DMS79 (cell line): Measurements from ENCODE around the gene SEC23B.
A peak's percentile ranks its signal among the peaks of the same experiment; 100 is the strongest.
"Not testable (repeated sequence)": the region's sequence is repeated elsewhere in the genome, so short reads cannot be mapped to it uniquely, and the experiment has no call there.

Source experiments
- DNase-seq: peaks from one replicate; lab custom pipeline; 2025; lab: John Stamatoyannopoulos, UW

SEC23B gene

DNA sequence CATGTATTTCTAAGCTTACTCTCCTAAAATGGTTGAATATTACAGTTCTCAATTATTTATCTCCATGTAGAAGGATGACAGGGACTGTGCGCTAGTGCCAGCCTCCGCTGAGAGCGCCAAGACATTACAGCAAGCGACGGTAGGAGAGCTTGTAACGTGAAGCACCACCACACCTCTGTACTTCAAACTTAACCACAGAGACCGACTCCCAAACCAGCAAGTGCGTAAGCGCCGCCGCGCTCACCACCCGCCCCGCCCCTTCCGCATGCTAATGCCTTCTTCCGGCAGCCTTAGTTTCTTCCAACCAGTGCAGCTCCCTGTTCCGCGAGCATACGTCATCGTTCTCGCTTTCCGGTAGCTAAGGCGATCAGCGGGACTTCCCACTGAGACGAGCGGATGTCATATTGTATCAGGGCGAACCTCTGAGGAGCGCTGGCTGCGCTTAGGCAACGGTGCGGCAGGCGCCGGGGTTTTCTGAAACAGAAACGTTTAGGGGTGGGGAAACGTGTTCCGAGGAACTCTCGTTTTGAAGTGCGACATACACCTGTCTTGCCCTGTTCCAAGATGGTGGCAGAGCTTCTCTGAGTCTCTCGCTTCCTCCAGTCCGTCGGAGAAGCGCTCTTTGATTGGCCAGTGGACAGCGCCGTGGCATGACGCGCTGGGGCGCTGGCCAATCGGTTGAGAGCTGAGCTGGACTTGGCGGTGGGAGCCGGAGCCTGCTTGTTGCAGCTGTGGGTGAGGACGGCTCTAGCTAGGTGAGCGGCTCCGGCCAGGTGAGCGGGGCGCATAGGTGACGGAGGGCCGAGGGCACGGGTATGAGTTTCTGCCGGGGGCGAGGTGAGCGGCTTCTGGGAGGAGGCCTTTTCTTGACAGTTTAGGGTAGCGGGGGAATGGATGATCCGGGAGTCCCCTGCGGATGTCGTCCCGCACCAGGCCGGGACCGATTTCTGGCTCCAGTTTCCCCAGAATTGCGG lies at the start of gene SEC23B:
Gene SEC23B, plus strand, starts transcription at position 723 of the 974 bp plus-strand sequence. CDS start 2,896 bp downstream, outside the sequence.
- DNase-seq, result peak; percentile 96

DNA sequence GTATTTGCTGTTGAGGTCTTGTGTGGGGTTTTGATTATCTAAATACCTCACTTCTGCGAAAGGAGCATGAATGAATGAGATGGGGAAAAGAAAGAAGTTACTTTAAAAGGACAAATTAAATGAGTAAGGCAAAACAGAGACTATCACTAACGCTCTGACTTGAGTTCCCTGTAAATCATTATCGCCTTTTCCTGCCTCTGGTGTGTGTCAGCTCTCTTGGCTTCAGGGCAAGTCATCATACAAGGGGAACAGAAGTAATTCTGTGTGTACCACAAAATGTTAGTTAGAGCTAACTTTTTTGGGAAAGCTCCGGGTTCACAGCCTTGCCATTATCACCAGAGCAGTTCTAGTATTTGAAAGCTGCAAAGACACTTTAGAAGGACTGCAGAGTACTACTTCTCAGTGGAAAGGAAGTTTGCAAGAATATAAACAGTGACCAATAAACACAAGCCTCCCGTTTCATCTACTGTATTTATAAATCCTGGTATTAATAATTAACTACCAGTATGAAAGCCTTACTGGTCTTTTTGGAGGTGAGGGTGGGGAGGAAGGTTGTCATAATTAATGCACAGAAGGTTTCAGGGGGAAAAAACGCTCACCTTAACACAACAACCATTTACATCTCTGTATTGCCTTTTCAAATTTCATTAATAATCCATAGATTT lies 42.1 kb upstream of the SEC23B start:
- no peak for DNase-seq

DNA sequence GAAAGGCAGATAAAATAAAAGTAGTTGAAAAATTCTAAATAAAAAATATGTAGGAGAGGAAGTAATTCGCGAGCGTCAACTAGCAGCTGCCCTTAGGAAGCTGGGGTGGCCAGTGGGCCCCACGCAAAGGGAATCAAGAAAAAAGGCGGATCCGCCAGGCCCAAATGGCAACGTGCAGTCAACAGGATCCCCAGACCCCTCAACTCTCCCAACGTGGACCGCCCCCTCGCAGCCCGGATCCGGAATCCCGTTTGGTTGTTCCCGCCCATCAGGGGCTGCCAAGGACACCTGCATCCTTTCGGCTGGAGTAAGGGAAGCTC lies 41.2 kb upstream of the SEC23B start:
- no peak for DNase-seq

DNA sequence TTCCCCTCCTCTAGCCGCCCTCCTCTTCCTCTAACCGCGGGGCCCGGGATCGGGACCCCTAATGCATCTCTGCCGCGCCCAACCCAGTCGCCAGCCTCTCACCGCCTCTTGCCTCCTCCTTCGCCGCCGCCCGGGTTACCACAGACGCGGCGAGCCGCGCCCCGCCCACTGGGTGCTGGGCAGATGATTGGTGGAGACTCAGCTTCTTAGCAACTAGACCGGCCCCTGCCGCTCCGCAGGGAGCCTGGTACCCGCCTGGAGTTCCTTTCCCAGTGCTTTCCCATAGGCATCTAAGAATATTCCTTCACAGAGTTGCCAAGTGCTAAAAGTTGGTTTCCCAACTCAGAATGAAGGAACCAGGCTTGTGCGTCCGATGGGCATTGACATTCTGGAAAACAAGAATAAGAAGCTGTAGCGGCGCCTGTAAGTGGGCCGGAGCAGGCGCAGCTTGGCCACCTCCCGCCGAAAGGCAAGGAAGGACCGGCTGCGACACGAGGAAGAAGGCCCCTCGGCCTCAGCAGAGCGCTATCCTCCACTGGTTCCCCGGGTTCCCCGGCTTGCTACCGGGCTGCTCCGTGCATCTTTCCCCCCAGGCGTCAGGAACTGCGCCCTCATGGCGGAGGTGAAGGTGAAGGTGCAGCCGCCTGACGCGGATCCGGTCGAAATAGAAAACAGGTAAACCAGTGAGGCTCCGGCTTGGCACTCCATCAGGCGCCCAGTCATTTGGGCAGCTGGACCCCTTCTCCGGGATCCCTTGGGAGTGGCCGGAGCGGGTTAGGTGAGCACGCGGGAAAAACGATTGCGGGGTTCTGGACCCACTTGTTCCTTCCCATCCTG lies 40.6 kb upstream of the SEC23B start, which contains the start of the genes DZANK1 and POLR3F:
Gene DZANK1, minus strand, starts transcription at position 137 of the 837 bp plus-strand sequence. CDS start 1,672 bp downstream, outside the sequence.
Gene POLR3F, plus strand, starts transcription at position 497 of the 837 bp plus-strand sequence. Its CDS starts 117 bp downstream, at position 614.
- peak; percentile 84 for DNase-seq

DNA sequence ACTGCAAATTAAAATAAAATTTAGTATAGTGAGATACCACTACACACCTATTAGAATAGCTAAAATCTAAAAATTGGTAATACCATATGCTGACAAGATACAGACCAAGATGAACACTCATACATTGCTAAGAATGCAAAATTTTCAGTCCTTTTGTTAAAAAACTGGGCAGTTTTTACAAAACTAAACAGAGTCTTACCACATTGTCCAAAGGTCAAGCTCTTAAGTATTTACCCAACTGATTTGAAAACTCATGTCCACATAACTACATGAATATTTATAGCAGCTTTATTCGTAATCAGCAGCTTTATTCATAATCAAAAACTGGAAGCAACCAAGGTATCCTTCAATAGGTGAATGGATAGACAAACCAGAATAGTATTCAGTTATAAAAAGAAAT lies 30.5 kb upstream of the SEC23B start:
- DNase-seq, result no peak

DNA sequence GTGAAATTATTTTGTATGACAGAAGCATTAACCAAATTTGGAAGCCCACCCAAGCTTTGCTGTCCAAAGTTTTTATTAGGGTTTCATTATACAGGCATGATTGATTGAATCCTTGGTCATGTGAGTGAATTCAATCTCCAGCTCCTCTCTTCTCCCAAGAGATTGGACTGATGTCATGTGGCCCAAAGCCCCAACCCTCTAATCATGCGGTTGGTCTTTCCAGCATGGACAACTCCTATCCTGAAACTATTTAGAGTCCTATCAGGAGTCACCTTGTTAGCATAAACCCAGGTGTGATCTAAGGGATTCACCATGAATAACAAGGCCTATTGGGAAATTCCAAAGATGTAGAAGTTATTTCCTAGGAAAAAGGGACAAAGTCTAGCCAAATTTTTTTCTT lies 29.9 kb upstream of the SEC23B start:
- no peak for DNase-seq

DNA sequence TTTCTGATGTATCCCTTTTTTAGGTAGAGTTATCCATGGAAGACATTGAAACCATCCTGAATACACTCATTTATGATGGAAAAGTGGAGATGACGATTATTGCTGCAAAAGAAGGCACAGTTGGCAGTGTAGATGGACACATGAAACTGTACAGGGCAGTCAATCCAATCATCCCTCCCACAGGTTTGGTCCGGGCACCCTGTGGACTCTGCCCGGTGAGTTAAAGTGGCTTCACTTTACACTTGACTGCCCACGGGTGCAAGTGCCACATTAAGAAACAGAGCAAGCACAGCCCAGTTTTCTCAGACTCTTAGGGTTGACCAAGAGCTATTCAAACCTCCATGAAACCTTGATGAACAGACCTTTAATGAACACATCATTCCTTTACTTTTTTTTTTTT lies 26.1 kb upstream of the SEC23B start:
- DNase-seq, result no peak

DNA sequence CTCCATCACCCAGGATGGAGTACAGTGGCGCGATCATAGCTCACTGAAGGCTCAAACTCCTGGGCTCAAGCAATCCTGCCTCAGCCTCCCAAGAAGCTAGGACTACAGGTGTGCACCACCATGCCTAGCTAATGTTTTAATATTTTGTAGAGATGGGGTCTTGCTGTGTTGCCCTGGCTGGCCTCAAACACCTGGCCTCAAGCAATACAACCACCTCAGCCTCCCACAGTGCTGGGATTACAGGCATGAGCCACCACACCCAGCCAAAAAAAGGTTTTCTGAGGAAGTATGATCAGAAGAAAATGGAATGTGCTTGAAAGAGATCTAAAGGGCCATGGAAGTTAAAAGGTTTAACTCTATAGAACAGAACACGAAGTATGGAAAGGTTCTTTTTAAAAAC lies 19.4 kb upstream of the SEC23B start:
- DNase-seq, result no peak

DNA sequence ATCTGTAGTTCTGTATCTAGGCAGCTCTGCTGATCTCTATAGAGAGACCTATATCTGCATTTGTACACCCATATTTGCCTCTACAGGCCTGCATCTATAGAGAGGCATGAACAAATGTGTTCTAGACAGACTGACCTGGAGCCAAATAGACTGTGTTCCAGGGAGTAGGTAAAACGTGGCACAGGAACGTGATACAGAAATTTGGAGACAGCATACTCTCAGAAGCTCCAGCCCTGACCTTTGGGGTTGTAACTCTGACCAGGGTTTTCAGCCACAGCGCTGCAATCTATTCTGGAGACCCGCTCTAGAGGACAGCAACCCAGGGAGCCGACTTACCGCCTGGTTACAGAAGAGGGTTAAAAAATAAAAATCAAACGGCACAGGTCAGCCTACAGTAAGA lies 11.7 kb upstream of the SEC23B start:
- no peak for DNase-seq

DNA sequence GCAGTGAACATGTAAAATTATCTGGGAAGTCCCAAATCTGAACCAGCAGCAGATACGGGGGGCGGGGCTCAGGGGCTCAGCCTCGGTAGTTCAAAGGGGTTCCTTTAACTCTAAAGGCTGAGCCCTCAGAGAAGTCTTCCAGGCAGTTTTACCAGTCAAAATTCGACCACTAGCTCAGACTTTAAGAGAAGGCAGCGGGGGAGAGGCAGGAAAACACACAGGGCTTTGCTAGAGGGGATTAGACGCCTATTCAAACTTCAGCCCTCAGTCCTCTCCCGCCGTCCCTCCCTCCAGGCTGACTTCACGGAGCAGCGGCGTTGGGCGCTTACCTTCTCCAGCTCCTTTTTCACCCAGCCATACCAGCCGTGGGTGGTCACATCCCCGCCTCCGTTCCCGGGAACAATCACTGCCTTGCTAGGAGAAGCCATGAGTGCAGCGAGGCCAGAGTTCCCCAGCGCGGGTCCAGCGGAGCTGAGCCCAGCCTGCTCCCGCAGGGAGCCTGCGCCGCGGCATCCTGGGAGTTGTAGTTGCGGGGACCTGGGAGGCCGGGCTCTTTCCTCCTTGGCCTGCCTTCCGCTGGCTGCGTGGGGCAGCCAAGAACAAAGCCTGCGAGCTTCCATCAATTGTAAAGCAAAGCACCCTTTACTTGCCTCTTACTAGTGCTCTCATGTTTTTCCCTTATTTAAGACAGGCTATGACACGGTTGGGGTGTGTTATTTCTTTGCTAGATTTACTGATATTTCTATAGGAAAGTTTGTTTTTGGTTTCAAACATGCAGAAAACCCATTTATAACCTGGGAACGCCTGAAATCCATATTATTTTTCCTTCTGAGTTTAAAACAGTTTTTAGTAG lies 10.8 kb upstream of the SEC23B start, which contains the start of gene RBBP9:
Gene RBBP9, minus strand, starts transcription at position 486 of the 853 bp plus-strand sequence. Its CDS starts 58 bp downstream, at position 428.
- DNase-seq, result peak; percentile 71

DNA sequence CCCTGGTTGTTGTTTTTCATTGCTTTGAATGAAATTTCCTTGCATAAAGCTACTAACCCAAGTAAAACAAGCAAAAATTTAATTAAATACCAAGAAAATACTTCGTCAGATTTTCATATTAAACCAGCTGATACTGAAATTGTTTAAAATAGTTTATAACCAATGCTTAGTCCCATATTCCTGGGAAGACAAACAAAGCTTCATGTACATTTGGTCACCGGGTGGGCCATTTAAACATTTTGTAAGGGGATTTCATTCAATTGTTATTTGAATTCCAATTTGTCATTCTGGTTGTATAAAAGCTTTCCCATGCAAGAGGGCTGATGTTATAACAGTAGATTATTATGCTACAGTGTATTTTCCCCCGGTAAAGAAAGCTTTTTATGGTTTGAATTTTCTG lies 10.1 kb upstream of the SEC23B start:
- no peak for DNase-seq

DNA sequence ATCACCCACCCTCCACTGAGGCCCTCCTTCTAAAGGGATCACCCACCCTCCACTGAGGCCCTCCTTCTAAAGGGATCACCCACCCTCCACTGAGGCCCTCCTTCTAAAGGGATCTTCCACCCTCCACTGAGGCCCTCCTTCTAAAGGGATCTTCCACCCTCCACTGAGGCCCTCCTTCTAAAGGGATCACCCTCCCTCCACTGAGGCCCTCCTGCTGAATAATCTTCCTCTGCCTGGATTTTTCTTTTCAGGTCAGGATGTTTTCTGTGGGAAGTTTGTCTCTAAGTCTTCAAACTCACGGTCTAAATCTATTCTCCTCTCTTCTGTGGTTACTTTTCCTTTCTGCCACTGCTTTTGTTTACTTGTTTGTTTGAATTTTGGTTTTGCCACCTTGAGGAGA lies 6.1 kb upstream of the SEC23B start:
- not testable (repeated sequence) for DNase-seq

DNA sequence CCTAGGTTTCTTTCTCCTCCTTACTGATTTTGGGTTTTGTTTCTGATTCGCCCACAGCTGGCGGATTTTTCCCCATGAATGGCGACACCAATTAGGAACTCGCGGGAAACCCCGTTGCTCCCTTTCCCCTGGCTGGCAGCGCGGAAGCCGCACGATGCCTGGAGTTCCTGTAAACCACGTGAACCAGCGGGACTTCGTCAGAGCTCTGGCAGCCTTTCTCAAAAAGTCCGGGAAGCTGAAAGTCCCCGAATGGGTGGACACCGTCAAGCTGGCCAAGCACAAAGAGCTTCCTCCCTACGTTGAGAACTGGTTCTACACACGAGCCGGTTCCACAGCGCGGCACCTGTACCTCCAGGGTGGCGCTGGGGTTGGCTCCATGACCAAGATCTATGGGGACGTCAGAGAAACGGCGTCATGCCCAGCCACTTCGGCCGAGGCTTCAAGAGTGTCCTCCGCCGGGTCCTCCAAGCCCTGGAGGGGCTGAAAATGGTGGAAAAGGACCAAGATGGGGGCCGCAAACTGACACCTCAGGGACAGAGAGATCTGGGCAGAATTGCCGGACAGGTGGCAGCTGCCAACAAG lies 3.2 kb upstream of the SEC23B start:
- no peak for DNase-seq

DNA sequence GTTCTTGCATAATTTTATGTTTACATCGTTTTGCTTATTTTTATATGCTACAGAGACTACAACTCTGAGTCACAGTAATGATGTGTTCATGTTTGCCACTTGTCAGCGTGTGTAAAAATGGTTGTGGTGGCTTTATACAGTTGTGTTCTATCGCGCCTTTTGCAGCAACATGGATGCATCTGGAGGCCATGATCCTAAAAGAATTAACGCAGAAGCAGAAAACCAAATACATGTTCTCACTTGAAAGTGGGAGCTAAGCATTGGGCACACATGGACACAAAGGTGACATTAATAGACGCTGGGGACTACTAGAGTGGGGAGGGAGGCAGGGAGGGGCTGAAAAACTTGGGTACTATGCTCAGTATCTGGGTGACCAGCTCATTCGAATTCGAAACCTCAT lies 996 bp upstream of the SEC23B start:
- peak; percentile 42 for DNase-seq

DNA sequence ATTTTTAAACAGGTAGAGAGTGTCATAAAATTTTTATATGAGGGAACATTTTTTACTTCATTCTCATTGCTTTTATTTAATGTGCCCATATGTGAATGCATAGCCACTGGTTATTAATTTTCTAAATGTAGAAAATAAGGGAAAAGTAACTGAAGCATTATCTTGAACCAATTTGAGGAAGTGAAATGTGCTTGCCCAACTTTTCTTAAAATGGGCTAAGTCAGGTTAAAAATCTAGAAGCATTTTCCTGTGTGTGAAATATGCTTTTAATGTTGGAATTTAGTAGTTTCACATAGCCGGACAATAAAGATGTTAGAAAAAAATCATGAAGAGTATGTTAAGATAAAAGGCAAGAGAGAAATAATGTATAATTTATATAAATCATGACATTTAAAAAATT lies 3.8 kb downstream of the SEC23B start:
- DNase-seq, result no peak

DNA sequence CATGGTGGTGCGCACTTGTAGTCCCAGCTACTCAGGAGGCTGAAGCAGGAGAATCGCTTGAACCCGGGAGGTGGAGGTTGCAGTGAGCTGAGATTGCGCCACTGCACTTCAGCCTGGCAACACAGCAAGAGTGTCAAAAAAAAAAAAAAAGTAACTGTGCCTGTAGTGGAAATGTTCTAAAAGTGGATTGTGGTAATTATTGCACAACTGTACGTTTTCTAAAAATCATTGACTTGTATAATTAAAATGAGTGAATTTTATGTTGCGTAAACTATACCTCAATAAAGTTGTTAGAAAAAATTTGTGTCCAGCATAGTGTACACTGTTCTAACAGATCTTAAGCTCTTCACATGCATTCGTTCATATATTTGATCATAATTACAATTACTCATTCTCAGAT lies 5.5 kb downstream of the SEC23B start:
- DNase-seq, result no peak

DNA sequence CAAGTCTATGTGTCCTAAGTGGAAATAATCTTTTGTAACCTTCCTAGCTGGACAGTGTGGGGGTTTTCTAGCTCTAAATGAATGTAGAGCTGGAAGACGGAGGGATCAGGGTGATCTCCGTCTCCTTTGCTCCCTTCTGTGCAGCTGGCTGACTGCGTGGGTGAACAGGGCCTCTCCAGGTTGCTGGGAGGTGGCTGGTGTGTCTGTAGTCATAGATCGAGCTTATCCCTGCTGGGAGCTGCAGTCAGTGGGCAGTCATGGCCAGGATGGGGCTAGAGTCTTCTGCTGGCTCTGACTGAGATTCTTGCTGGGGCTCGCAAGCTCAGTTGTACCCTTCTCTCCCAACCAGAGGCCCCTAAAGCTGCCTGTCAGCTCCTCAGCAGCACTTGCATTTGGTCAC lies 6.4 kb downstream of the SEC23B start:
- DNase-seq, result no peak

DNA sequence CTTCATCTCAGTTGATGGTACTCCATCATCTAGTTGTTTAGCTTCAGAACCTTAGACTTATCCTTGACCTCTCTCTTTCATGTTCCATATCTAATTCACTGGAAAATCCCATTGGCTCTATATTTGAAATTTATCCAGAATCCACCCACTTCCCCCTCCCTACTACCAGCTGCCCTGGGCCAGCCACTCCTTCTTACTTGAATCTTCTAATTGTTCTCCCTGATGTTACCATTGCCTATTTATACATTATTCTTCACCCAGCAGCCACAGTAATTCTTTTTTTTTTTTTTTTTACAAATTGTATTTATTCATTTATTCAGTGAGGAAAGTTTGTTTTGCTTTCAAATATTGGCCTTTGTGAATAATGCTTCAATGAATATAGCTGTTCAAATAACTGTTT lies 8.2 kb downstream of the SEC23B start:
- no peak for DNase-seq

DNA sequence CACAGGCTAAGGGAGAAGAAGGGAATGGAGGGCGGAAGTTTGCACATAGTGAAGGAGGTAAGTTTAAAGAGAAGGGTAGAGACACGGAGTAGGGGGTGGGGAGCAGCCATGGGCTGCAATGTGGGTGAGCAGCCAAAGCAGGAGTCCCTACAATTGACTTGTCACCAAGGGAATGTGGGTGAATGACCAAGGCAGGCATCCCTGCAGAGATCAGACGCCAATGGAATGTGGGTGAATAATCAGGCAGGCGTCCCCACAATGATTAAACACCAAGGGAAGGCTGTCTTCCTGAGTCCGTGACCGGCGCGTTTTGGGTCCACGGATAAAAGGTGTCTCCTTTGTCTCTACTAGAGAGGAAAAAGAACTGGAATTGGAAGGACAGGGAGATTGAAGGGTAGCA lies 14.3 kb downstream of the SEC23B start:
- not testable (repeated sequence) for DNase-seq

DNA sequence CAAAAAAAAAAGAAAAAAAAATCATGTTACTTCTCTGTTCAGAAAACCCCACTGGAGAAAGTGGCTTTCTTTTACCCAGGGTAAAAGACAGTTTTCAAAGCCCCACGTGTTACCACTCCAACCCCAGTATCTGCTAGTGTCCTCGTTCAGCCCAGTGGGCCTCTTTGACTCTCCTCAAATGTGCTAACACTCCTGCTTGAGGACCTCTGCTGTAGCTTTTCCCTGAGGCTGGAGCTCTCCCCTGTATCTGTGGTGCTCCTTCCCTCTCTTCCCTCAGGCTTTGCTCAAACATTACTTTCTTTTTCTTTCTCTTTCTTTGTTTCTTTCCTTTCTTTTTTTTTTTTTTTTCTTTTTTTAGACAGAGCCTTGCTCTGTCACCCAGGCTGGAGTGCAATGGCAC lies 15.3 kb downstream of the SEC23B start:
- no peak for DNase-seq

DNA sequence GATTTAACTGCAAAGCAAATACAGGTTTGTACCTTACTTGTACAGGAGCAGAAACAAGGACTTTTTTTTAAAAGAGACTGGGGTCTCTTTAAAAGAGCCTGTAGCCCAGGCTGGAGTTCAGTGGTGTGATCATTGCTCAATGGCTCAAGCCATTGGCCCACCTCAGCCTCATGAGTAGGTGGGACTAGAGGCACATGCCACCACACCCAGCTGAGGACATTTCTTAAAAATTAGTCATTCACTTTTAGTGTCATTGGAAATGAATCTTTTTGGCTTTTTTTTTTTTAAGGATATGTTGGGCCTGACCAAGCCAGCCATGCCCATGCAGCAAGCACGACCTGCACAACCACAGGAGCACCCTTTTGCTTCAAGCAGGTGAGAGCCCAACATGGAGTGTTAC lies 16.9 kb downstream of the SEC23B start:
- no peak for DNase-seq
